ENCODE results near the gene NR3C2.

DNA sequence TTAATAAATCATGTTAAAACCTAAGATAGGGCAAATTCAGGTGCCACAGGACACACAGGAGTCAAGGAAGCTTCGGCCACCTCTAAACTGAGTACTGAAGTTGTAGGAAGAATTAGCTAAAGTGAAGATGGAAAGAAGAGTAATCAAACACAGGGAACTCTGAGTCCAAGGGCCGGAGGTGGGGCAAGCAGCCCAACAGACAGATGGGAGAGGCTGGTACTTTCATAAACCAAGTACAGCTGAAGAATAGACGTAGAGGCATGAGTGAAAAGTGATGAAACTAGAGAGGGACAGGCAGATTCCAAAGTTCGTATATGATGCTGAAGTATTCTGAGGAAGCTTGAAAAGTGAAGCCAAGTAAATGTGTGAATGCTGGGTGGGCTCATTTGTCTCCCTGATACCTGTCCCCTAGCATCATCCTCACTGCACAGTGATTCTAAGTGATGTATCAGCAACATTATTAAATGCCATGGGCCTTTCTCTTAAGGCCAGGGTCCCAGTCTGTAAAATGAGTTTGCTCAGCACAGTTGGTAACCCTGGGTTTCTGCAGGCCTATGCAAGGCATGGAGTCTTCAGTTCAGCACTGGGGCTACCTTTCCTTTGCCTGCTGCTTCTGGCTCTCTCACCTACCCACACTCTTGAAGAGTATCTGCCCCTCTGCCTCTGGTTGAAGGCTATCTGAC lies 203.3 kb downstream of the NR3C2 start:
- TF ChIP-seq POU2F2 (IDR thresholded peaks at IDR 0.05; ENCODE audit: low read depth, low read length): no peak
- no peak for TF ChIP-seq POLR2AphosphoS5 (IDR thresholded peaks at IDR 0.05; ENCODE audit: low read depth, low read length)
- no peak for TF ChIP-seq POLR2A (IDR thresholded peaks at IDR 0.05; ENCODE audit: low read depth, low read length)
- TF ChIP-seq SPI1 (IDR thresholded peaks at IDR 0.05; ENCODE audit: low read depth, low read length): no peak
- TF ChIP-seq TAF1 (IDR thresholded peaks at IDR 0.05; ENCODE audit: low read depth, low read length): no peak
- no peak for TF ChIP-seq PAX5 (IDR thresholded peaks at IDR 0.05; ENCODE audit: insufficient read depth, low read length, severe bottlenecking)
